ENCODE measurements around the gene LRFN3. TPM values are rescaled to one million over a fixed set of nuclear protein-coding genes. Genes with fewer than 3 reads are reported as not detected.

LRFN3 gene
- total RNA-seq, 2 experiments from 2014 or later: 4.0 TPM

DNA sequence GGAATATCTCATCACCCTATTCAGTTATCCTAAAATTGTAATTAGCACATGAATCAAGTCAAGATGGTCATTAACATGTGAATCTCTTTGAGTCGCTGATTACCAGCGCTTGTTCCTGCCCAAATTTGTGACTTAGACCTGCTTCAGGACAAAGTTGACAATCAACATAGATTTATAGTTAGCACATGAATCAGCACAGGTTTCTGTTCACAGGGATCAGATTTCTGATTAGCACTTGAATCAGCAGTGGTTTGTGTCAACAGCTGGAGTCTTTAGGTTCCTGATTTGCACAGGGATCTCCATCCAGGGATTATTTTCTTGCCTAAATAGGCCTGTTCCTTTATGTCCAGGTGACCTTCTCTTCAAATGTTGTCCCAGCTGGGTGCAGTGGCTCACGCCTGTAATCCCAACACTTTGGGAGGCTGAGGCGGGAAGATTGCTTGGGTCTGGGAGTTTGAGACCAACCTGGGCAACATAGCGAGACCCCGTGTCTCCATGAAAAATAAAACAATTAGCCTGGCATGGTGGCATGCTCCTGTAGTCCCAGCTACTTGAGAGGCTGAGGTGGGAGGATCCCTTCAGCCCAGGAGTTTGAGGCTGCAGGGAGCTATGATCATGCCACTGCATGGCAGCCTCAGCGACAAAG, 3.8 kb upstream of the LRFN3 start:
- CTCF ChIA-PET: interaction anchor here (0.6 to 4.9 kb wide), 8 partner anchors 37 to 240 kb away, joined by 3 to 69 read pairs (median 5); partner anchors contain the start of gene SYNE4
- intact Hi-C loops (cut with micrococcal nuclease): no loop called here
- Mint-ChIP-seq H3K27ac (no peak overlapping the region), H3K27me3 (ENCODE audit: low read depth) (no peaks in the 10 kb centered on the region), H3K36me3 (ENCODE audit: low read depth) (no peaks in the 10 kb centered on the region), H3K4me3 (no peak overlapping the region), H3K4me1 (ENCODE audit: low read depth) (peaks cover 37% of the 10 kb centered on the region), H3K9me3 (no peaks in the 10 kb centered on the region)
- DNase-seq: no peak

GRCh38 chr19:35936738-35937268, 629 bp downstream of the LRFN3 start:
- intact Hi-C loops (cut with micrococcal nuclease): no loop called here
- DNase-seq: no peak
- Mint-ChIP-seq H3K9me3 (no peaks in the 10 kb centered on the region), H3K27ac (no peak overlapping the region), H3K36me3 (ENCODE audit: low read depth) (peaks cover 4% of the 10 kb centered on the region), H3K27me3 (ENCODE audit: low read depth) (no peaks in the 10 kb centered on the region), H3K4me3 (peak overlapping the region; percentile 53), H3K4me1 (ENCODE audit: low read depth) (peaks cover 35% of the 10 kb centered on the region)
- CTCF ChIA-PET: no interaction called here

- peaks cover 30% of the 10 kb centered on the region for H3K4me1 Mint-ChIP-seq (ENCODE audit: low read depth)
- peak overlapping the region; percentile 53 for H3K4me3 Mint-ChIP-seq
- DNase-seq: no peak
- CTCF ChIA-PET: no interaction called here
- no peaks in the 10 kb centered on the region for H3K9me3 Mint-ChIP-seq
- intact Hi-C loops (cut with micrococcal nuclease): no loop called here
- no peak overlapping the region for H3K27ac Mint-ChIP-seq
- H3K27me3 Mint-ChIP-seq (ENCODE audit: low read depth): no peaks in the 10 kb centered on the region
- peaks cover 4% of the 10 kb centered on the region for H3K36me3 Mint-ChIP-seq (ENCODE audit: low read depth)
These were observed 1.4 kb downstream of the LRFN3 start for GRCh38 chr19:35937345-35938281.

GRCh38 chr19:35938282-35939224, 2.4 kb downstream of the LRFN3 start:
- intact Hi-C loops (cut with micrococcal nuclease): no loop called here
- no peak overlapping the region for H3K27ac Mint-ChIP-seq
- CTCF ChIA-PET: interaction anchor here (0.8 kb wide), 1 partner anchor 20 kb away, joined by 3 read pairs; no protein-coding TSS in a partner anchor

GRCh38 chr19:35939307-35940077, 3.3 kb downstream of the LRFN3 start:
- peaks cover 30% of the 10 kb centered on the region for H3K4me1 Mint-ChIP-seq (ENCODE audit: low read depth)
- no peak overlapping the region for H3K4me3 Mint-ChIP-seq
- CTCF ChIA-PET: interaction anchor here (0.8 to 0.9 kb wide), 2 partner anchors 8 to 19 kb away, joined by 3 read pairs; no protein-coding TSS in a partner anchor
- DNase-seq: no peak
- H3K27me3 Mint-ChIP-seq (ENCODE audit: low read depth): no peaks in the 10 kb centered on the region
- intact Hi-C loops (cut with micrococcal nuclease): no loop called here
- no peaks in the 10 kb centered on the region for H3K9me3 Mint-ChIP-seq
- H3K36me3 Mint-ChIP-seq (ENCODE audit: low read depth): peaks cover 7% of the 10 kb centered on the region
- no peak overlapping the region for H3K27ac Mint-ChIP-seq

More at GRCh38 chr19:35938282-35939224, 2.4 kb downstream of the LRFN3 start:
- DNase-seq: no peak
- Mint-ChIP-seq H3K27me3 (ENCODE audit: low read depth) (no peaks in the 10 kb centered on the region), H3K36me3 (ENCODE audit: low read depth) (peaks cover 4% of the 10 kb centered on the region), H3K4me1 (ENCODE audit: low read depth) (peaks cover 30% of the 10 kb centered on the region), H3K4me3 (peak overlapping the region; percentile 53), H3K9me3 (no peaks in the 10 kb centered on the region)

GRCh38 chr19:35940078-35940775, 4.1 kb downstream of the LRFN3 start:
- Mint-ChIP-seq H3K4me3 (no peak overlapping the region), H3K9me3 (no peaks in the 10 kb centered on the region), H3K27me3 (ENCODE audit: low read depth) (no peaks in the 10 kb centered on the region), H3K4me1 (ENCODE audit: low read depth) (peaks cover 30% of the 10 kb centered on the region), H3K36me3 (ENCODE audit: low read depth) (peaks cover 7% of the 10 kb centered on the region), H3K27ac (no peak overlapping the region)
- CTCF ChIA-PET: interaction anchor here (0.9 kb wide), 1 partner anchor 9 kb away, joined by 3 read pairs; no protein-coding TSS in a partner anchor
- intact Hi-C loops (cut with micrococcal nuclease): no loop called here
- no peak for DNase-seq

- H3K27ac Mint-ChIP-seq: no peak overlapping the region
- no peak for DNase-seq
- H3K27me3 Mint-ChIP-seq (ENCODE audit: low read depth): no peaks in the 10 kb centered on the region
- H3K9me3 Mint-ChIP-seq: no peaks in the 10 kb centered on the region
- H3K4me1 Mint-ChIP-seq (ENCODE audit: low read depth): peaks cover 25% of the 10 kb centered on the region
- H3K4me3 Mint-ChIP-seq: no peak overlapping the region
- intact Hi-C loops (cut with micrococcal nuclease): no loop called here
- peaks cover 7% of the 10 kb centered on the region for H3K36me3 Mint-ChIP-seq (ENCODE audit: low read depth)
- CTCF ChIA-PET: no interaction called here
These were observed 4.7 kb downstream of the LRFN3 start for GRCh38 chr19:35940839-35941238.

DNA sequence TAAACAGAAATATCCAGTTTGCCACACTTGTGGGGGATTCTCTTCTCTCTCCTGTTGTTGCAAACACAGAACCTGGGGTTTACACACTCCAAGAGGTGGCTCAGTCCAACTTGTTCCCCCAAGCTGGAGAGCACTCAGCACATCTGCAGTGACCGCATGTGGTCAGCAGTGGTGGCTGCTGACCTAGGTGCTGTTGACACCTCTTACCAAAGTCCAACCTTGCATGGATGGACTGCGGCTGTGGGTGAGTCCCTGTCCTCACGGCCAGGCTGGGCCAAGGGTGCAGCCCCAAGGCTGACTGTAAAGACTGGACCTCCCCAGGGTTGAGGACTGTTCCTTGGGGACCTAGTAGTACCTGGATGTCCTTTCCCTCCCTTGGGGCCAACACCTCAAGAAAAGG, 6.1 kb downstream of the LRFN3 start:
- CTCF ChIA-PET: interaction anchor here (0.6 to 0.7 kb wide), 2 partner anchors 13 to 247 kb away, joined by 3 to 4 read pairs; no protein-coding TSS in a partner anchor
- Mint-ChIP-seq H3K27me3 (ENCODE audit: low read depth) (no peaks in the 10 kb centered on the region), H3K4me3 (no peak overlapping the region), H3K27ac (no peak overlapping the region), H3K9me3 (no peaks in the 10 kb centered on the region), H3K4me1 (ENCODE audit: low read depth) (peaks cover 18% of the 10 kb centered on the region), H3K36me3 (ENCODE audit: low read depth) (peaks cover 7% of the 10 kb centered on the region)
- no peak for DNase-seq
- intact Hi-C loops (cut with micrococcal nuclease): no loop called here

DNA sequence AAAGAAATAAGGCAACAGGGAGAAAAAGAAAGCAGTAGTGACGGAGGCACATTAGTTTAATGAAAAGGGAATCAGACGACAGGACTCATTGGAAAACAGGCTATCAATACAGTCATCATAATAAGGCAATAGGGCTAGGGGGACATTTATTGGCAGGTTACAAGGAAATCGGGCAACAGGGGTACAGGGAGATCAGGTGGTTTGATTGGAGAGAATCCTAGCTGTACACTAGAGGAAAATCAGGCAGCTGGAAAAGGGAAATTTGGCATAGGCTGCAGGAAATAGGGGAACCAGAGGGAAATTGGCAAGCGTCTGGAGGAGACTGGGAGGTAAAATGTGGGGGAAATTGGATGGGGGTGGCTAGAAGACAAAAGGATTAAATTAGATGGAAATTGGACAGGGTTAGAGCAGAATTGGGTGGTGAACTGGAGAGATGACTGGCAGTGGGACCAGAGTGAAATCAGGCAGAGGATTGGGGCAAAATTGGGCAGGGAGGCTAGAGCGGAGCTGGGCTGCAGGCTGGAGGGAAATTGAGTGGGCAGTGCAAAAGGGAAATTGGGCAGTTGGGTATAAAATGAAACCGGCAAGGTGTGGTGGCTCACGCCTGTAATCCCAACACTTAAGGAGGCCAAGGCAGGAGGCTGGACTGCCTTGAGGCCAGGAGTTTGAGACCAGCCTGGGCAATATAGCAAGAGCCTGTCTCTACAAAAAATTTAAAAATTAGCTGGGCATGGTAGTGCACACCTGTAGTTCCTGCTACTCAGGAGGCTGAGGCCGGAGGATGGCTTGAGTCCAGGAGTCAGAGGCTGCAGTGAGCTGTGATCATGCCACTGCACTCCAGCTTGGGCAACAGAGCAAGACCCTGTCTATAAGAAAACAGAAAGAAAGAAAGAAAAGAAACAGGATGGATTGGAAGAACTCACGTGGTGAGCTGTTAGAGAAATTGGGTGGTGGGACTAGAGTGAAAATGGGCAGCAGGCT, 7.4 kb downstream of the LRFN3 start:
- no peak overlapping the region for H3K4me3 Mint-ChIP-seq
- CTCF ChIA-PET: interaction anchor here (1.0 kb wide), 1 partner anchor 63 kb away, joined by 3 read pairs; no protein-coding TSS in a partner anchor

DNA sequence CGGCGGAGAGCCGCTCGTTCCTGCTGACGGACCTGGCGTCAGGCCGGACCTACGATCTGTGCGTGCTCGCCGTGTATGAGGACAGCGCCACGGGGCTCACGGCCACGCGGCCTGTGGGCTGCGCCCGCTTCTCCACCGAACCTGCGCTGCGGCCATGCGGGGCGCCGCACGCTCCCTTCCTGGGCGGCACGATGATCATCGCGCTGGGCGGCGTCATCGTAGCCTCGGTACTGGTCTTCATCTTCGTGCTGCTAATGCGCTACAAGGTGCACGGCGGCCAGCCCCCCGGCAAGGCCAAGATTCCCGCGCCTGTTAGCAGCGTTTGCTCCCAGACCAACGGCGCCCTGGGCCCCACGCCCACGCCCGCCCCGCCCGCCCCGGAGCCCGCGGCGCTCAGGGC, 8.4 kb downstream of the LRFN3 start:
- no peaks in the 10 kb centered on the region for H3K27me3 Mint-ChIP-seq (ENCODE audit: low read depth)
- CTCF ChIA-PET: interaction anchor here (1.0 kb wide), 1 partner anchor 64 kb away, joined by 3 read pairs; no protein-coding TSS in a partner anchor
- intact Hi-C loops (cut with micrococcal nuclease): no loop called here
- no peak for DNase-seq
- H3K9me3 Mint-ChIP-seq: no peaks in the 10 kb centered on the region
- no peak overlapping the region for H3K4me3 Mint-ChIP-seq
- H3K36me3 Mint-ChIP-seq (ENCODE audit: low read depth): peaks cover 3% of the 10 kb centered on the region
- H3K4me1 Mint-ChIP-seq (ENCODE audit: low read depth): peaks cover 6% of the 10 kb centered on the region
- no peak overlapping the region for H3K27ac Mint-ChIP-seq

More for the DNA sequence above, 7.4 kb downstream of the LRFN3 start:
- H3K36me3 Mint-ChIP-seq (ENCODE audit: low read depth): peaks cover 5% of the 10 kb centered on the region
- H3K4me1 Mint-ChIP-seq (ENCODE audit: low read depth): peaks cover 9% of the 10 kb centered on the region
- DNase-seq: no peak
- intact Hi-C loops (cut with micrococcal nuclease): no loop called here
- H3K27ac Mint-ChIP-seq: no peak overlapping the region
- H3K27me3 Mint-ChIP-seq (ENCODE audit: low read depth): no peaks in the 10 kb centered on the region
- no peaks in the 10 kb centered on the region for H3K9me3 Mint-ChIP-seq

All from activated naive CD4-positive, alpha-beta T cell treated with anti-CD3 and anti-CD28 coated beads for 36 hours (primary cell).